ENCODE measurements around the gene KLF12.

The KLF12 gene

DNA sequence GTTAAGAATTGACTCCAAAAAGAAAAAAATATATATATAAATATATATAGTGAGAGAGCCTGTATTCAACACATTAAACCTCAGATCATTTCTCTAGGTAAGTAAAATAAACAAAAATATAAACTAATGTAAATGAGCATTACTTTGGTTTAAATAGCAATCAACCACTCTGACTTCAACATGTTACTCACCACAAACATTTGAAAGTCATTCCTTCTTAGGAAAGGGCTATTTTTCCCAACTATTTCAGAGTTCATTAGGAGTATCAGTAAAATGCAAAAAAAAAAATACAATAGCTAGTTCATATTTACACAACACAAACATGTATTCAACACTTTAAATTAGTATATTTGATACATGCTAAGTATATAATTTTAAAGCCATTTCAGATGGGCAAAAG lies 40.5 kb downstream of the KLF12 start:
- no peak for DNase-seq (ENCODE audit: low read depth)
- no peak for TF ChIP-seq CTCF (IDR thresholded peaks at IDR 0.05; ENCODE audit: insufficient read depth, low read depth, low read length, missing control alignments)
- H3K4me3 ChIP-seq (ENCODE audit: low read length): no peak overlapping the region

DNA sequence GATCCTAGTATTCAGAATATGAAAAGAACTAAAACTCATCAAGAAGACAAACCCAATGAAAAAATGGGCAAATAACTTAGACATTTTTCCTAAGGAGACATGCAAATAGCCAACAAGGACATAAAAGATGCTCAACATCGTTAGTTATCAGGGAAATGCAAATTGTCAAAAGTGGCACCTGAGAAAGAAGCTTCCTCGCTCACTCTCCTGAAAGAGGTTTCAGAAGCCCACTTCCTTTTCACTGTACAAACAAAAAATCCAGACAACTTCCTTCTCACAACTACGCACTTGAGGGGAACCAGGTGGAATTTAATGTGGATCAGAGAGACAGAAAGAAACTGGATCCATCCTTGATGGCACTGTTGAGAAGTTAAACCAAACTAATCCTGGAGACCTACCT lies 41.5 kb downstream of the KLF12 start:
- TF ChIP-seq CTCF (IDR thresholded peaks at IDR 0.05; ENCODE audit: insufficient read depth, low read depth, low read length, missing control alignments): no peak
- DNase-seq (ENCODE audit: low read depth): no peak
- no peak overlapping the region for H3K4me3 ChIP-seq (ENCODE audit: low read length)

DNA sequence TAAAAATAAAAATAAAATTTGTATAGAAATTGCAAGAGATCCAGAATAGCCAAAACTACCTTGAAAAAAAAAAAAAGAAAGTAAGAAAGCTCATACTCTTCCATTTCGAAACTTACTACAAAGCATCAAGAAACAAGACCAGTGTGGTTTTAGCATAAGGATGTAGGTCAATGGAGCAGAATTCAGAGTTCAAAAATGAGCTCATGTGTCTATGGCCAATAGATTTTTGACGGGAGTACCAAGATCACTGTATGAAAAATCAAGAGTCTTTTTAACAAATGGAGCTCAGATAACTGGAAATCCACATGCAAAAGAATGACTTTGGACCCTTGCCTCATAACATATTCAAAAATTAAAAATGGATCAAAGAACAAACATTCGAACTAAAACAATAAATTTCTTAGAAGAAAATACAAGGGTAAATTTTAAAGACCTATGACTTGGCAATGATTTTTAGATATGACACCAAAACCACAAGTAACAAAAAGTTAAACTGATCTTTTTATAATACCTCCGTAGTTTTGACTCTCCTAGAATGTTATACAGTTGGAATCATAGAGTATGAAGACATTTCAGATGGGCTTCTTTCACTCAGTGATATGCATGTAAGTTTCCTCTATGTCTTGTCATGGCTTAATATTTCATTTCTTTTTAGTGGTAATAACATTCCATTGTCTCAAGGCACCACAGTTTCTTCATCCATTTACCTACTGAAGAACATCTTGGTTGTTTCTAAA lies 43.2 kb downstream of the KLF12 start:
- no peak overlapping the region for H3K4me3 ChIP-seq (ENCODE audit: low read length)
- DNase-seq (ENCODE audit: low read depth): no peak
- no peak for TF ChIP-seq CTCF (IDR thresholded peaks at IDR 0.05; ENCODE audit: insufficient read depth, low read depth, low read length, missing control alignments)

- peak; percentile 4 for DNase-seq (ENCODE audit: low read depth)
- H3K4me3 ChIP-seq (ENCODE audit: low read length): no peak overlapping the region
- TF ChIP-seq CTCF (IDR thresholded peaks at IDR 0.05; ENCODE audit: insufficient read depth, low read depth, low read length, missing control alignments): no peak
Observed at GRCh38 chr13:74090397-74090796, 43.8 kb downstream of the KLF12 start.

- no peak overlapping the region for H3K4me3 ChIP-seq (ENCODE audit: low read length)
- no peak for DNase-seq (ENCODE audit: low read depth)
- TF ChIP-seq CTCF (IDR thresholded peaks at IDR 0.05; ENCODE audit: insufficient read depth, low read depth, low read length, missing control alignments): no peak
Observed at GRCh38 chr13:74087357-74087756, 46.8 kb downstream of the KLF12 start.

Measured in epithelial cell of esophagus (primary cell).